Jurkat, Clone E6-1 (cell line): ENCODE results near the gene OR51E1. TPM values are rescaled to one million over a fixed set of nuclear protein-coding genes. Genes with fewer than 3 reads are reported as not detected.

Experiments
- DNase-seq: peaks from one replicate; pipeline ENCODE4 v3.0.0-alpha.2; 2011; ENCODE audit warnings: low read depth, low spot score
- H3K4me3 ChIP-seq: 2 replicates; pipeline ENCODE4 v1.5.1; 2011; ENCODE audit warnings: mild to moderate bottlenecking, low read length, control low read depth, moderate library complexity
- polyA plus RNA-seq: library from polyadenylated mRNA; unstranded; fragments of >200 nt; gene quantifications from one replicate; pipeline ENCODE4 v1.2.1, GENCODE V29; 2012; ENCODE audit warnings: missing spikeins; ENCODE audit not compliant: insufficient read length, insufficient read depth

OR51E1 gene, protein sequence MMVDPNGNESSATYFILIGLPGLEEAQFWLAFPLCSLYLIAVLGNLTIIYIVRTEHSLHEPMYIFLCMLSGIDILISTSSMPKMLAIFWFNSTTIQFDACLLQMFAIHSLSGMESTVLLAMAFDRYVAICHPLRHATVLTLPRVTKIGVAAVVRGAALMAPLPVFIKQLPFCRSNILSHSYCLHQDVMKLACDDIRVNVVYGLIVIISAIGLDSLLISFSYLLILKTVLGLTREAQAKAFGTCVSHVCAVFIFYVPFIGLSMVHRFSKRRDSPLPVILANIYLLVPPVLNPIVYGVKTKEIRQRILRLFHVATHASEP
- polyA plus RNA-seq, result not detected

DNA sequence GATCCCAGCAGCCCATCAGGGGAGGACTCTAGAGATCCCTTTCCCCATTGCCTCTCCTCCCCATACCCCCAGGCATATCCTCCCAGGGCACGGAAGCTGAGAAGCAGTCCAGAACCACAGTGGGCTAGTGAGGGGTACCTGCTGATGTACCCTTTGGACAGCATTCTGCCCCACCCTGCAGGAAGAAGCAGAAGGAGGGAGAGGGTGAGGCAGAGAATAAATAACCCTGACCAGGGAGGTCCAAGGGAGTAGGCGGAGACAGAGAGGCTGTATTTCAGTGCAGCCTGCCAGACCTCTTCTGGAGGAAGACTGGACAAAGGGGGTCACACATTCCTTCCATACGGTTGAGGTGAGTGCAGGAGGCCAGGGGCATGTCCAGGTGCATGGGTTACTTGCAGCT lies at the start of gene OR51E1:
OR51E1 (plus strand) TSS at position 301 of the 400 bp plus-strand sequence. CDS start 8,545 bp downstream, outside the sequence.
- H3K4me3 ChIP-seq, result no peak within 1 kb of the TSS
- DNase-seq, result no peak

DNA sequence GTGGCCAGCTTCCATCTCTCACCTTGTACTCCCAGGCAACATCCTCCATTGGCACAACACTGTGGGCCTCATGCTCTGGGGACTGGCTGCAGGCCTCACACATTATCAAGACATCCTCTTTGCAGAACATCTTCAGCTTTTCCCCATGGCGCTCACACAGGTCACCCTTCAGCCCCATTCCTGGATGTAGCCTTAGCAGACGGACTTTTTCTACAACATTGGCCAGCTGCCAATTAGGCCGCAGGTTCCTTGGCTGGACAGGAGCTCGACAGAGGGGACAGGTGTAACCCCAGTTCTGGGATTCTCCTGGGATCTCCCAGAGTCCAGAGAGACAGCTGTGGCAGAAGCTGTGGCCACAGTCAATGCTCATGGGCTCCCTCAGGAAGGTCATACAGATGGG lies 38.7 kb upstream of the OR51E1 start:
- no peak for DNase-seq
- H3K4me3 ChIP-seq, result no peak overlapping the region

DNA sequence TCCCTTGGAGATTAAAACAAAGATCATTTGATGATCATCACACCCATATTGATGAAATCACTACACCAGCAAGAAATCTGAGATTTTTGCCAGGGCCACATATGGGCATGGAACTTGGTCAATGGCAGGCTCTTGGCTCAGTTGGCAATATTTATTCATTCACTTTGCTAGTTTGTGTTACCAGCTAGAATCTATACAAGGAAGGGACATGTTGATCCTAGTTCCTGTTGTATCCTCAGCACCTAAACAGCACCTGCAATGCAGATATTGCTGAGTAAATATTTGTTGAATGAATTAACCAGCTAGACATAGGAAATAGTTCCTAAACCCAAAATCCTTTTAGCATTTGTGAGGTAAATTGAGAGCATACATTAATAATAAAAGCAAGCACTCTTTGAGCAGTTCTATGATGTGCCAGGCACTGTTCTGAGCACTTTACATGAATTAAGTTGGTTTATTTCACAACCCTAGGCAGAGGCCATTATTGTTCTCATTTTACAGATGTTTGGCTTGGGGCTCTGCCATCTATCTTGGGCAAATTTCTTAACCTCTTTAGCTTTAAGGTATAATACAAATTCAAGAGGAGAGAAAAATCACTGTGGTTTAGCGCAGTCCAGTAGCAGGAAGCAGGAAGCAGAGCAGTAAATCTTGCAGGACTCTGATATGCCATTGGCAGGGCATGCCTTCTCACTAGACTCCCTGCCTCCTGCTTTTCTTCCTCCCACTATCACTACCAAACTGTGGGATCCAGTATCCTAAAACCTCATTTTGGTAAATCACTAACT lies 37.4 kb upstream of the OR51E1 start:
- no peak for DNase-seq
- no peak overlapping the region for H3K4me3 ChIP-seq

DNA sequence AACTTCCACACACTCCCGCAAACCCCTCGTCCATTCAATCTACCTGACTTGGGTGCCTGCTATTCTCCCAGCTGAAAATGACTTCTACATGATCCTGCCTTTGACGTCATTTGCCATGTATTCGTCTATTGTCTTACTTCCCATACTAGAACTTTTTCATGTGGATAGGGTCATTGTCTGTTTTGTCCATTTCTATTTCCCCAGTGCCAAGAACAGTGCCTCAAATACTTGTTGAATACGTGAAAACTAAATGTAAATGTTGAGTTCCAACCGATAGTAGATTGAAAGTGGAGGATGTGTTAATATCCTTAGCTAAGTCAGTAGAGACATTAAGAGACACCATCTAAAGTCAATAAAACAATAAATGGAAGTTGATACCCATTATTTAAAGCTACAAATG lies 36.7 kb upstream of the OR51E1 start:
- H3K4me3 ChIP-seq, result peak overlapping the region; percentile 69
- DNase-seq, result no peak

DNA sequence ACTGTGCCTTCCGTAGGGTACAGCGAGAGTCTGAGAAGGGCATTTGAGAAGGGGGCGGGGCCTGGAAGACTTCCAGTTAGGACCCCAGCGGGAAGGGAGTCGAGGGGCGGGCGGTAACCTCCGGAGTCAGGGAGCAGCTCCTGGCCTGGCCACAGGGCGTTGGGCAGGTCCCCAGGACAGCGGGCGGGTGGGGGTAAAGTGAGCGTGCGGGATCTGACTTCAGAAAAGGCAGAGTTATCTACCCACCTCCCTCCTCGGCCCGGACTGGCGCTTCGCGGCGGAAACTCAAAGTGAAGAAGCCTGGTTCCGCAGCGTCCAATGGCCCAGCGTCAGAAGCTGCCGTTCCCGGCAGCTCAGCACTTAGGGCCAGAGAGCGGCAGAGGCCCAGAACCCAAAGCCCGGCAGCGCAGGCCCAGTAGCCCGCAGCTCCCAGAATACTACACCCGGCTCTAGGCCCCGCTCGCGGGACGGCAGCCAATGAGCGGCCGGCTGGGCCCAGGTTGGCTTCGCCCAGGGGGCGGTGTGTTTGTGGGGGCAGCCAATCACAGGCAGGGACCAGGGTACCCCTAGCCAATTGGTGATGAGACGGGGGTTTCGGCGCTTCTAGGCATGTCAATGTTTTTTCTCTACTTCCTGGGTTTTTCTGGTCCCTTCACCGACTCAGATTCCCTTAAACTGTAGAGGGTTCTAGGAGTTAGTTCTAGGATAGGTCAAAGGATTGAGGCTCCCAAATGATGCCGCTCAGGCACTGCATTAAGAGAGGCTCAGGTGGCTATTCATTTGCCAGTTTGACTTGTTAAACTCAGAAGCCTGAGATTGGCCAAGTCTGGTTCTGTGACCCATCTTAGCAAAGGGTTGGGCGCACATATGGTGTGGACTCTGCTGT lies 35.8 kb upstream of the OR51E1 start, which contains the start of gene TRIM68:
TRIM68 (minus strand) TSS at position 451 of the 886 bp plus-strand sequence. CDS start 2,727 bp downstream, outside the sequence.
- DNase-seq, result peak; percentile 82
- peak within 1 kb of the TSS; percentile 69 for H3K4me3 ChIP-seq

DNA sequence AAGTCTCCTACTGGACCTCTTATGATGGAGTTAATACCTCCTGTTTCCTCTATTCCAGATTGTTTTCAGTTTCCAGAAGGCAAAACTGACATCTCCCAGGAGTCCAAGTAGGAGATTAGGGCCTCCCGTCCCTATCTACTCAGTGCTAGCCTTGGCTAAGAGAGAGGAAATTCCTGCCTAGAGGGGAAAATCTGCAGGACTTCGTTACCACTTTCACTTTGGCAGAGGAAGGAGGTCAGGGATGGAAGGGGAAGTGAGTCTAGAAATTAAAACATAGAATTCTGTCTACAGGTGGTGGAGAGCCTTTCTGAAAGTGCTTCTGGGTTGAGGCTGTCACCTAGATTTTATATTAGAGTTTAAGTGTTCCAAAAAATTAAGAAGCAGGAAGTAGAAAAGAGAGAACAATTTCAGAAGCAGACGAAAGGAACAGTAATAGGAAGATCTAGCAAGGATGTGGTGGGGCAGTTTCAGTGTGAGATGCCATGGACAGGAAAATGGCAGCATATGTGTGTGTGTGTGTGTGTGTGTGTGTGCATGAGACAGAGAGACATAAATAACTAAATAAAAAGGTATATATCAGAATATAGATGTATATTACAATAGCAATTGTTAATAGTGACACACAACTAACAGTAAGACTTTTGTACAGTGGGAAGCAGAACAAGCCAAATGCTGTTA lies 33.4 kb upstream of the OR51E1 start:
- no peak overlapping the region for H3K4me3 ChIP-seq
- no peak for DNase-seq

DNA sequence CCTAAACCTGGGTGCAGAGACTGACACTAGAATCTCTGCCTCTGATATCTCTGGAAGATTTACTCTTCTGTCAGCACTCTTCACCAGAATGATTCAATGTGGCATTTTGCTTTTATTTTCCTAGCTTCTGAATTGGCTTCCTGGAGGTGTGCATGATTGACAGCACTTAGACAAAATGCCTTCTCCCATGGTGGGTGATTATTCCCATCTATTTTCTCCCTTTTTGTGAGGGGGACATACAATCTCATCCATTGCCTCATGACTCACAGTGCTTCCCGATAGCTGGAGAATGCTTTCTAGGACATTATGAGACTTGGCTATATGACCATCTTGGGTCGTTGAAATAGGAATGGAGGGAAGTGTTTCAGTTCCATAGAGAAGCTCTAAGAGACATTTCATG lies 31.8 kb upstream of the OR51E1 start:
- no peak overlapping the region for H3K4me3 ChIP-seq
- DNase-seq, result no peak

DNA sequence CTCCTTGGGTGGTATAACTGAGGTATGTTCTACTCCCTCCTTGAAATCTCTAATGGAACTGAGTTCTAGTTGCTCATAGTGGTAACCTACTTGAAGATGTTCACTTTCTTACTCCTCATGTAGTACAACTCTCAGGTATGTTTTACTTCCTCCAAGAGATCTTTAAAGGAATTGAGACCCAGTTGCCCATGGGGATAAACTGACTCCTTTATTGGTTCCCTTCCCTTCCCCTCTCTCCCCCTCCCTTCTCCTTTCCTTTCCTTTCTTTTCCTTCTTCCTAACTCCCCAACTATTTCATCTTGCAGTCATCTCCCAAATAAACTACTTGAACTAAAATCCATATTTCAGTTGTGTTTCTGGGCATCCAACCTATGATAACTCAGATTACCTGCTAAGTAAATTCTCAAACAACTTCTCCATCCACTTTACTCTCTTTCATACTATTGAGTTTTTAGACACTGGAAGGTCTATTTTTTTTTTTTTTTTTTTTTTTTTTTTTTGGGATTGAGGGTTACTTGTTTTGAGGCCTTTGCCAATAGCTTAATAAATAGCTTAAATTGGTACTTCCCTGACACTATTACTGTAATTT lies 27.8 kb upstream of the OR51E1 start:
- H3K4me3 ChIP-seq, result no peak overlapping the region
- DNase-seq, result no peak

DNA sequence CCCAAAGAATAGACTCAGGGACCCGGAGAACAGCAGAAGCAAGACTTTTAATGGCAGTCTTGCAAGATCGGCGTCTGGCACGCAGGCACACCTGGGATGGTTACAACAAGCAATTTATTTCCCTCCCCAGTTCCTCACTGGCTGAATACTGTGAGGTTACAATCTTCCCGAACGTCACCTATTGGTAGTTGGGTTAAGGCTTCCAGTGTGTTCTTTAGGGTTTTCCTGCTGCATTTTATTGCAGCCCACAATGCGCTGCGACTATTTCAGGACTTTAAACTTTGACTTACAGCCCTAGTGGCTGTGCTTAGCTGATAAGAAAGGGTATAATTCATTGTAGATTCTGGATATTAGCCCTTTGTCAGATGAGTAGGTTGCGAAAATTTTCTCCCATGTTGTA lies 24.3 kb upstream of the OR51E1 start:
- no peak overlapping the region for H3K4me3 ChIP-seq
- DNase-seq, result no peak

DNA sequence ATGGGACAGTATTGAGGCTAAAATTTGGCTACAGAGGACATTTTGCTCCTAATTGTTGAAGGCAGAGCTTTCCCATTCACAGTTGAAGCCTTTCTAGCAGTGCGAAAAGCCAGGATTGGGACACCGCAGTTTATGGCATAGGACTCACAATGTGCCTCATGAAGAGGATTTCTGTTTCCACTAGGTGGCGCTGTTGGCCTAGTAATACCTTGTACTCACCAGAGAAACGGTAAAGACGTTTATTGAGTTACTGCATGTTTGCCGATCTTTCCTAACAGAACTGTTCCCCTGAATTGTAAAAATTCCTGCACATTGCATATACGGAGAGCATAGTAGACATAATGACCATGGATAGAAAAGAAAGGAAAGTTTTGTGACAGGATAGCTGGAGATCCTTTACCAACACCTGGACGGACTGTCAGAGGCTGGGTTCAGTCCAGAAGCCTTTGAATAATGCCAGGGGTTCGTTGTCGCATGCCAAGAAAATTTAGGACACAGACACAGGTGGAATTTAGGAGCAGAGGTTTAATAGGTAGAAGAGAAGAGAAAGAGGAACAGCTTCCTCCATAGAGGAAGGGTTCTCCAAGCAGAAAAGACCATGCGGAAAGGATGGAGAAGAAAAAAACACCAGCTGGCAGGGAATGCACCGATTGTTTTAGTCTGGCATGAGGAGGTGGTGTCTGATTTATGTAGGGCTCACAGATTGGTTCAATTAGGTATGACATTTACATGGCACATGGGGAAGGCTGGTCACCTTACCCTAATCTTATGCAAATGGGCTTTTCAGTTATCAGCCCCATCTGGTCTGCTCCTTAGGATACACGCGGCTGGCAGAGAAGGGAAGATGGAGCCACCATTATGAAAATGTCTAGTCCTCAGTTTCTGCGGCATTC lies 17.3 kb upstream of the OR51E1 start:
- H3K4me3 ChIP-seq, result no peak overlapping the region
- DNase-seq, result peak; percentile 41

DNA sequence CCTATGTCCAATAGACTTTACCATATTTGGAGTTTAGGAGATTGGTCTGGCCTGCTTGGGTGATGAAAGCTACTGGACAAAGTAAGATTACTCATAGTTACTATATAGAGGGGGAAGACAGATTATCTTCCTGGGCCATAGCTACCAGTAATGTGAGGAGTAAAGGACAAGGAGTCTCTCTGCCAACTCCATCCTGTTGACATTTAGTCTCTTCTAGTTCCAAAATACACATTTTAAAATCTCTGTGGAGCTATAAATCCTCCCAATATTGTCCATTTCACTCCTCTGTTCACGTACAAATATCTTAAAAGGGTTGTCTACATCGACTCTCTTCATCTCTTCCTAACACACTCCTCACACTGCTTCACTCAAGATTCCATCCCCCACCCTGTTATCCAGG lies 7.6 kb upstream of the OR51E1 start:
- H3K4me3 ChIP-seq, result no peak overlapping the region
- no peak for DNase-seq

DNA sequence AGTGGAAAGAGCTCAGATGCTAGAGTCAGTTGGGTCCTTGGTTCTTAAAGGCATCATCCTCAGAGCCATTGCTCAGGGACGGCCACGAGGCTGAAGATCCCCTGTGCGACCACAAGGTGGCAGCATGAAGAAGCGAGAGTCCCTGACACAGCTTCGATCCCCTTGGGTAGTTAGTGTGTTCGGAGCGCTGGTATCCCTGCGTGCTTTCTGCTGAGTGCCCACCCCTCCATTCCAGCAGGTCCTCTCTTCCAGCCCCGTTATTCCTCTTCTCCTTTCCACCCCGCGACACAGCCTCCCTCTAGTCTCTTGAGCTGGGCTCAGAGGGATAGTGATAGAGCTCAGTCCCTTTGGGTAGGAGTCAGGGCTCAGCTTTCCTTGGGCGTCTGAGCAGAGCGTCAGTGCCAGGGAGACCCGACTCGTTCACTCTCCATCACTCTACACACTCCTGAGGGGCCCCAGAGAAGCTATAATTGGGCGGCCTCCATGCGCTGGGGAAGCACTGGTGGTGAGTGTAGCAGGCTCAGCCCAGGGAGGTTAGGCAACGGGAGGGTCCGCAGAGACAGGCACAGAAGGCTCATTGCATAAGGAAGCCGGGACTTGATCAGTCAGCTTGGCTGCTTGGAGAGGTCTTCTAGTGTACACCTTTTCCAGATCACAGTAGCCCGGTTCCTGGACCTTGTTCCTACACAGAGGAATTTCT lies 6.7 kb upstream of the OR51E1 start, which contains the start of gene OR51D1:
OR51D1 (plus strand) TSS at position 516 of the 700 bp plus-strand sequence. CDS start 2,314 bp downstream, outside the sequence.
- H3K4me3 ChIP-seq, result no peak within 1 kb of the TSS
- DNase-seq, result peak; percentile 46

DNA sequence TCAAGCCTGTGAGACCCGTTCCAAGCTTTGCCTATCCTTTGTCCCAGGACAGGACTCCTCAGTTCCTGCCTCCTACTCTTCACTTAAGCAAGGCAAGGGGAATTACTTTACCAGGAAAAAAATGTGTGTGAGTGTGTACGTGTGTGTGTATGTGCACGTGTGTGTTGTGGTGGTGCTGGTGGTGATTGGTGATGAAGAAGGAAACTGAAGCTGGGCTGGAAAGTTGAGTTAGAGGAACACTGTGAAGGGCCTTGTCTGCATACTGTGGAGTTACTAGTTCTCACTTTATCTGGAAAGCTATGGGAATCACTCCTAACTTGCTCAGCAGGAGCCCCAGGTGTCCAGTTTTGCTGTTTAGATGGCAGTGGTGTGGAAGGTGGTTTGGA lies 6.1 kb upstream of the OR51E1 start:
- DNase-seq, result no peak
- H3K4me3 ChIP-seq, result no peak overlapping the region

DNA sequence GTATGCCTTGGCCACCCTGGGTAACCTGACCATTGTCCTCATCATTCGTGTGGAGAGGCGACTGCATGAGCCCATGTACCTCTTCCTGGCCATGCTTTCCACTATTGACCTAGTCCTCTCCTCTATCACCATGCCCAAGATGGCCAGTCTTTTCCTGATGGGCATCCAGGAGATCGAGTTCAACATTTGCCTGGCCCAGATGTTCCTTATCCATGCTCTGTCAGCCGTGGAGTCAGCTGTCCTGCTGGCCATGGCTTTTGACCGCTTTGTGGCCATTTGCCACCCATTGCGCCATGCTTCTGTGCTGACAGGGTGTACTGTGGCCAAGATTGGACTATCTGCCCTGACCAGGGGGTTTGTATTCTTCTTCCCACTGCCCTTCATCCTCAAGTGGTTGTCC lies 3.9 kb upstream of the OR51E1 start:
- no peak overlapping the region for H3K4me3 ChIP-seq
- DNase-seq, result no peak

DNA sequence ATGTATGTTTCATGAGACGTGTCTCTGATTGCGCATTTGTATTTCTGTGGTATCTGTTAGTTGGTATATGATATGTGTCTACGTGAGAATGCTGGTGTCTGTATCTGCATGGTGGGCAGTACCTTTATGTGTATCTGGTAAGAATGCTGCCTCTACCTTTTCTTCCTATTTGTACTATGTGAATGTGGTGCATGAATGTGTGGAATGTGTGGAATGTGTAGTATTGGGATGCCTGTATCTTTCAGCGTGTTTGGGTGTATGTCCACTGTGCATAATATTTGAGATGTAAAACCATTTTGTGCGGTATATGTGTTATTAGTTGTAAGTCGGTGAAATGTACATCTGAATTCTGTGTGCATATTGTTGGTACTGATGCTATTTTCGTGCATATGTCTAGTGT lies 2.3 kb upstream of the OR51E1 start:
- no peak overlapping the region for H3K4me3 ChIP-seq
- no peak for DNase-seq

DNA sequence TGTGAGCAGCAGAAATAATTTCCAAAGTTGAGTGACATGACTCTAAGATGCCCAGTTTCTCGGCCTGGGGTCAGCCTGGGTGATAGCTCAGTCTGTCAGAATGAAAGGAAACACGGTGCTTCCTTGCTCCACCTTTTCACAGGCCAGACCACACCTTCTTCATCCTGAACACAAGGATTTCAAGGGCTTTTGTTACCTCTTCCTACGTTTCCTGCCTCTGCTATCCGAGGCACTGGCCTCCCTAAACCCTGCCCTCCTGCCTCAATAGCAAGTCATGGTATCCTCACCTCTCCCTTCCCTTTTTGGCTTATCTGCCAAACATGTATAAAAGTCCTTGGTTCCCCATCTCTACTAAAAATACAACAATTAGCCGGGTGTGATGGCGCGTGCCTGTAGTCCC lies 1.7 kb upstream of the OR51E1 start:
- DNase-seq, result no peak

DNA sequence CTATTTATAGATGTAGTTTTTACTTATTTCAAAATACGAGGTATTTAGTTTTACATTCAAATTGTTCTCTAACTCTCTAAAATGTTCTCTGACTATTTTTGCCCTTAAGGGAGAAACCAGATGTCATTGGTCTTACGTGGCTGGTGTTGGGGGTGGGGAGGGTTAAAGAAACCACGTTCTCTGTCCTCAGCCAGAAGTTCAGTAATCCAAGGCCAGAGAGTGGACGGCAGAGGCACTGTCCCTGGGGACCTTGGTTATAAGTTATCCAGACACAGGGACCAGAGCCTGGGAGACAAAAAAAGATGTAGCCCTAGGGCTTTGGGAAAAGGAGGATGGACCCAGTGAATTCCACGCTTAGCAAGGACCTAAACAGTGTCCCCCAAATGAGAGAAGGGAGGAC lies 706 bp upstream of the OR51E1 start:
- H3K4me3 ChIP-seq, result no peak overlapping the region
- no peak for DNase-seq

More for the DNA sequence above, 1.7 kb upstream of the OR51E1 start:
- H3K4me3 ChIP-seq, result no peak overlapping the region
